Activated naive CD4-positive, alpha-beta T cell treated with anti-CD3 and anti-CD28 coated beads, Interleukin-2, amount 50 U/mL, for 24 hours (primary cell): ENCODE results near the gene DYNC1LI1.
A peak's percentile ranks its signal among the peaks of the same experiment; 100 is the strongest.
"Not testable (repeated sequence)": the region's sequence is repeated elsewhere in the genome, so short reads cannot be mapped to it uniquely, and the experiment has no call there.

Experiments used
- H3K27ac Mint-ChIP-seq: one replicate; pipeline ENCODE4 v1.8.0; 2021; ENCODE audit warnings: mild to moderate bottlenecking, mixed read lengths
- H3K27me3 Mint-ChIP-seq: one replicate; pipeline ENCODE4 v1.8.0; 2021; ENCODE audit warnings: mixed read lengths
- H3K36me3 Mint-ChIP-seq: one replicate; pipeline ENCODE4 v1.8.0; 2021; ENCODE audit warnings: mixed read lengths
- H3K4me1 Mint-ChIP-seq: one replicate; pipeline ENCODE4 v1.8.0; 2021; ENCODE audit warnings: mixed read lengths
- H3K4me3 Mint-ChIP-seq: one replicate; pipeline ENCODE4 v1.8.0; 2021; ENCODE audit warnings: mild to moderate bottlenecking, mixed read lengths
- H3K9me3 Mint-ChIP-seq: one replicate; pipeline ENCODE4 v1.8.0; 2021; ENCODE audit warnings: mixed read lengths

The DYNC1LI1 gene

DNA sequence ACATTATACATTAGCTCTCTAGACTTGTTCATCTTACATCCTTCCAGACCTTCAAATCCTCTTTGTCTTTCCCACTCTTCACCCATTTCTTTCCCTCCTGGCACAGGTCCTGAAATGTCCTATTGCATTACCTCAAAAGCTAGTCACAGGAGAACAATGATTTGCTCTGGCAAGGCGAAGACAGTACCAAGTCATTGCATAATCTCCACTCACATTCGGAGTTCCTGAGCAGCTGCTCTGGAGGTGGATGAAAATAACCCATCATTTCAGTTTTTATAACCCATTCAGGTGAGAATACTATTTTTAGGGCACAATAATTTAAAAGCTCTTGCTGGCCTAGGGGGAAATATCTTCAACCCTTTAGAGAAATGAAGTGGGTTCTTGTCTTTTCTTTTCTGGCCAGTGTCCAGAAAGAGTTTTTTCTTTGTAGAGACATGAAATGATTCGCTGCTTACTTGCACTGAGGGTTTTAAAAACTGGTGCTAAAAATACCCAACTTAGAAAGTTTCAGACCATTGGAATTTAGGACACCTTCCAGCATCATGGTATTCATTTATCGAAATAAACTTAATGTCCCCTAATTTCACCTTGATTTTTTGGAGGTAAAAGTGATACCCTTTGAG is 23.4 kb upstream of the DYNC1LI1 start:
- Mint-ChIP-seq H3K9me3 (no peaks in the 10 kb centered on the region), H3K36me3 (no peaks in the 10 kb centered on the region), H3K27me3 (no peaks in the 10 kb centered on the region), H3K27ac (no peak overlapping the region), H3K4me3 (no peak overlapping the region), H3K4me1 (no peaks in the 10 kb centered on the region)

DNA sequence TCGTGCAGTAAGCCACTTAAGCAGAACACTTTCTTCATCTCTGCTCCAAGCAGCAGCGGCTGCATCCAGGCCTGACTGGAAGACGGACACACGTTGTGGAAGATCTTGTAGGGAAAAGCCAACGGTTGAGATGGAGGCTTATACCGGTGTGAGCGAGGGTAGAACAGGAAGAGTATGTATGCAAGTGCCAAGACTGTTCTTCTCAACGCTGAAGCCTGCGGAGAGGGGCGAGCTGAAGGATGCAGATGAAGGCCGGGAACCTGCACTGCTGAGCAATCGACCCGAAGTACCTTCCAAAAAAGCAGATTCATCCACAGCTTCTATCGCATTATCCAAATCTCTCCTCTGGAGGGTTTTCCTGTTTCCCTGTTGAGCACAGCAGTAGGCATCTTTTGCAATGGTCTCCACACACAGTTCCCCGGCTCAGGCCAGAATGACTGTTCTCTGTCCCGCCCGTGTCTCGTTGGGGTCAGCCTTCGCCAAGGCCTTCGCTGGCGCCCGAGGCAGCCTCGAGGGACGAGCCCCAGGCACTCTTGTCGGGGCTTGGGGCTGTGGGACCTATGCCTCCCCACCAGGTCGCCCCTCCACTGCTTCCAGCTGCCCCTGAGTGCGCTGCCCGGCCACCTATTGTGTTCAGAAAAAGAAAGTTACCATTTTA is 22.2 kb upstream of the DYNC1LI1 start:
- Mint-ChIP-seq H3K4me1 (no peaks in the 10 kb centered on the region), H3K9me3 (no peaks in the 10 kb centered on the region), H3K27ac (no peak overlapping the region), H3K36me3 (no peaks in the 10 kb centered on the region), H3K4me3 (no peak overlapping the region), H3K27me3 (no peaks in the 10 kb centered on the region)

- Mint-ChIP-seq H3K4me1 (no peaks in the 10 kb centered on the region), H3K27ac (no peak overlapping the region), H3K36me3 (no peaks in the 10 kb centered on the region), H3K4me3 (no peak overlapping the region), H3K27me3 (no peaks in the 10 kb centered on the region), H3K9me3 (no peaks in the 10 kb centered on the region)
Observed at GRCh38 chr3:32592011-32592410, 21.4 kb upstream of the DYNC1LI1 start.

DNA sequence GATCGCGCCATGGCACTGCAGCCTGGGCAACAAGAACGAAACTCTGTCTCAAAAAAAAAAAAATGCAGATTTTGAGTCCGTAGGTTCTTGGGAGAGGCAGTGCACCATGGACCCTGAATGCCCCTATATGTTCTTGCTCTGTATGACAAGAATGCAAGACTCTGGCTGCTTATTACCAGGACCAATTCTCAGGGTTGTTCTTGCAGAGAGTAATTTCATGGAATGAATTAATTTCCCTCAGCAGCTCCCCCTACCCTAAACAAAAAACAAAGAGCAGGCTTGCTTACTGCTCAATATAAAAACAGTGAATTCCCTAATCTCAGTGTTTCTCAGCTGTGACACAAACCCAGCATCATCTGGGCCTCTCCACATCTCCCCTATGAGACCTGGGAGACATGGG is 20.5 kb upstream of the DYNC1LI1 start:
- Mint-ChIP-seq H3K27me3 (no peaks in the 10 kb centered on the region), H3K27ac (no peak overlapping the region), H3K4me1 (no peaks in the 10 kb centered on the region), H3K4me3 (no peak overlapping the region), H3K9me3 (no peaks in the 10 kb centered on the region), H3K36me3 (no peaks in the 10 kb centered on the region)

DNA sequence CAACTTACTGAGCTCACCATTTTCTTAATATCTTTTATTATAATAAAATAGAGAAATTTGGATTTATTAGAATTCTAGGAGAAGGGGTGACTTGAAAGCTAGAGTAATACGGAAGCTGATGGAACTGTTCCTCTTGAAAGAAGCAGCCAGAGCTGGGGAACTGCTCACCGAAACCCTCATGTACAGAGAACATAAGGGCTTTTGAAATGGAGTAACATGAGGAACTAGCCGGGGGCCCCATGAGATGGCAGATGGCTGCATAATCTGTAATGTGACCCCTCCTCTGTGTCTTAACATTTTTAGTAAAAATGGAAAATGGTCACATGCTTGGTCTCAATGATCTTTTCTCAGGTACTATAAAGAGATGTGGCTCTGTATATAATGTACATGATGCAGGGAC is 15.7 kb upstream of the DYNC1LI1 start:
- no peaks in the 10 kb centered on the region for H3K36me3 Mint-ChIP-seq
- no peak overlapping the region for H3K4me3 Mint-ChIP-seq
- no peaks in the 10 kb centered on the region for H3K4me1 Mint-ChIP-seq
- no peaks in the 10 kb centered on the region for H3K9me3 Mint-ChIP-seq
- H3K27me3 Mint-ChIP-seq = no peaks in the 10 kb centered on the region
- H3K27ac Mint-ChIP-seq = no peak overlapping the region

DNA sequence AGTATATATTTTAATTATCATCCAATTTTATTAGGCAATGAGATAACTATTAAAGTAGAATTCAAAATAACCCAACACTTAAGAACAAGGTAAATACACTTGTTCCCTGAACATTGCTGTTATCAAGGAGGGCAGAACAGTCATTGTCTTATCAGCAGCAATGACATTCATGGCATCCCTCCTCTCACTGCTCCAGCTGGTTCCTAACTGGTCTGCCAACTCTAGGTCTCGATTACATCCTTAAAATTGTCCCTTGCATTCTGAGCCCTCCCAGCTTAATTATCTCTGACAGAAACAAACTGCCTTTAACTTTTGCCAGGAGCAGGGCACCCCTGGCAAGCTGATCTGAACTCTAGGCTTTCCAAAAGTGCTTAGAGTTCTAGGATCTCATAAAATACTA is 14.0 kb upstream of the DYNC1LI1 start:
- Mint-ChIP-seq H3K4me3 (no peak overlapping the region), H3K9me3 (no peaks in the 10 kb centered on the region), H3K27me3 (no peaks in the 10 kb centered on the region), H3K4me1 (no peaks in the 10 kb centered on the region), H3K27ac (no peak overlapping the region), H3K36me3 (no peaks in the 10 kb centered on the region)

GRCh38 chr3:32583708-32584107 is 13.1 kb upstream of the DYNC1LI1 start:
- Mint-ChIP-seq H3K9me3 (no peaks in the 10 kb centered on the region), H3K27ac (no peak overlapping the region), H3K4me3 (no peak overlapping the region), H3K27me3 (no peaks in the 10 kb centered on the region), H3K4me1 (no peaks in the 10 kb centered on the region), H3K36me3 (no peaks in the 10 kb centered on the region)

DNA sequence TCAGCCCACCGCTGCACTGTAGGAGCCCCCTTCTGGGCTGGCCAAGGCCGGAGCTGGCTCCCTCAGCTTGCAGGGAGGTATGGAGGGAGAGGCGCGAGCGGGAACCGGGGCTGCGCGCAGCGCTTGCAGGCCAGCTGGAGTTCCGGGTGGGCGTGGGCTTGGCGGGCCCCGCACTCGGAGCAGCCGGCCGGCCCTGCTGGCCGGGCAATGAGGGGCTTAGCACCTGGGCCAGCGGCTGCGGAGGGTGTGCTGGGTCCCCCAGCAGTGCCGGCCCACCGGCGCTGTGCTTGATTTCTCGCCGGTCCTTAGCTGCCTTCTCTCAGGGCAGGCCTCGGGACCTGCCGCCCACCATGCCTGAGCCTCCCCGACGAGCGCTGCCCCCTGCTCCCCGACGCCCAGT is 8.0 kb upstream of the DYNC1LI1 start:
- peaks cover 11% of the 10 kb centered on the region for H3K4me1 Mint-ChIP-seq
- H3K36me3 Mint-ChIP-seq, H3K9me3 Mint-ChIP-seq, H3K27me3 Mint-ChIP-seq, H3K4me3 Mint-ChIP-seq, H3K27ac Mint-ChIP-seq: not testable (repeated sequence)

DNA sequence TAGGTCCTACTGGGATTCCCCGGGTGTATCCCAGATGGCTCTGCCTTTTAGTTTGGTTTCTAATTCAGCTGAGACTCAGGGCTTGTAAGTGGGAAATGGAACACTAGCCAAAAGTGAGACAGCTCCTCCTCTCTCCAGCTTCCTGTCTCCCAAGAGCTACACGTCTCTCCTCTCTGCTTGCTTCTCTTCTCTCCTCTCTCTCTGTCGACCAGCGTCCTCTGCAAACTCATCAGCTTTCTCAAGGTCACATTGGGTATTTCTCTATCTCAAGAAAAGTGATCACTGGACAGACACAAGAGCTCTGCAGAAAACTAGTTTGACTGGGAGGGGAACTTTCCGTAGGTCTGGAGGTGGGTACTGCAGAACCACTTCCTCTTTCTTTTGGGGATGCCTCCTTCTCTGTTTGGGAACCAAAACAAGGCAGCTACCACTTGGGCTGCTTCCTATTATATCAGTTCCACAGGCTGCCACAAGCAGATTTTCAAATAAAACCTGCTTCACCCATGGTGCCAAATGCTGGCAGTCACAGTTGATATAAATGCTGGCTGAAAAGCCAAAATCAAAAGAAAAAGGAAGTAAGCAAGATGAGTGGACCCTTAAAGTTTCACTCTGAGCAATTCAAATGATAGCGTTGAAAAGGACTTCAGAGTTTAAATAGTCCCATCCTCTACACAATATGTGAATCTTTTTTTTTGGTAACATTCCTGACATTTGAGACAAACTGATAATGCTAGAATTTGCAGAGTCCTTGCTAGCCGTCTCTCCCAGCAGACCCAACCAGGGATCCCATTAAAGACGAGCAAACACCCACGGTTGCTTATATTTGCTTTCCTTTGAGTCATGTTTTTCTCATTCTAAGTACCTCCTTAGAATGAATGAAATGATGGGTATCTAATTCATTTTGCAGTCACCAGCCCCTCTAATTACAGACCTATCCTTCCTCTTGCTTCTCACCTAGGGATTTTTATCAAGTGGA is 7.2 kb upstream of the DYNC1LI1 start:
- no peaks in the 10 kb centered on the region for H3K36me3 Mint-ChIP-seq
- H3K4me1 Mint-ChIP-seq = peaks cover 11% of the 10 kb centered on the region
- H3K27ac Mint-ChIP-seq = no peak overlapping the region
- H3K4me3 Mint-ChIP-seq = peak overlapping the region; percentile 37
- no peaks in the 10 kb centered on the region for H3K27me3 Mint-ChIP-seq
- H3K9me3 Mint-ChIP-seq = no peaks in the 10 kb centered on the region

DNA sequence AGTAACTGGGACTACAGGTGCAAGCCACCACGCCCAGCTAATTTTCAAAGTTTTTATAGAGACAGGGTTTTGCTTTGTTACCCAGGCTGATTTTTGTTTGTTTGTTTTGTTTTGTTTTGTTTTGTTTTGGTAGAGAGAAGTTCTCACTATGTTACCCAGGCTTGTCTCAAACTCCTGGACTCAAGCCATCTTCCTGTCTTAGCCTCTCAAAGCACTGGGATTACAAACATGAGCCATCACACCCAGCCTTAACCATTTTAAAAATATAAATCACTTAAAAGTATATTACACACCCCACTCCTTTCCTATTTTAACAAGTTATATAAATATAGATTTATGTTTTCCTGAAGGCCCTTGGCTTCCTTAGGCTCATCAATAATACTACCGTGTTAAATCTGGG is 6.5 kb upstream of the DYNC1LI1 start:
- H3K27me3 Mint-ChIP-seq = no peaks in the 10 kb centered on the region
- peaks cover 11% of the 10 kb centered on the region for H3K4me1 Mint-ChIP-seq
- H3K9me3 Mint-ChIP-seq = no peaks in the 10 kb centered on the region
- H3K36me3 Mint-ChIP-seq = no peaks in the 10 kb centered on the region
- H3K4me3 Mint-ChIP-seq = no peak overlapping the region
- H3K27ac Mint-ChIP-seq = no peak overlapping the region

- no peak overlapping the region for H3K27ac Mint-ChIP-seq
- no peaks in the 10 kb centered on the region for H3K9me3 Mint-ChIP-seq
- H3K4me3 Mint-ChIP-seq = no peak overlapping the region
- H3K4me1 Mint-ChIP-seq = peaks cover 19% of the 10 kb centered on the region
- no peaks in the 10 kb centered on the region for H3K27me3 Mint-ChIP-seq
- no peaks in the 10 kb centered on the region for H3K36me3 Mint-ChIP-seq
Observed at GRCh38 chr3:32575451-32576113, 4.9 kb upstream of the DYNC1LI1 start.

GRCh38 chr3:32571192-32571485 is 481 bp upstream of the DYNC1LI1 start:
- H3K4me3 Mint-ChIP-seq = peak overlapping the region; percentile 96
- H3K36me3 Mint-ChIP-seq = no peaks in the 10 kb centered on the region
- peaks cover 30% of the 10 kb centered on the region for H3K4me1 Mint-ChIP-seq
- no peaks in the 10 kb centered on the region for H3K27me3 Mint-ChIP-seq
- H3K27ac Mint-ChIP-seq = peak overlapping the region; percentile 92
- H3K9me3 Mint-ChIP-seq = no peaks in the 10 kb centered on the region

GRCh38 chr3:32569540-32570420 is 878 bp downstream of the DYNC1LI1 start:
- peak overlapping the region; percentile 79 for H3K27ac Mint-ChIP-seq
- H3K27me3 Mint-ChIP-seq = no peaks in the 10 kb centered on the region
- H3K4me1 Mint-ChIP-seq = peaks cover 32% of the 10 kb centered on the region
- peak overlapping the region; percentile 96 for H3K4me3 Mint-ChIP-seq
- no peaks in the 10 kb centered on the region for H3K36me3 Mint-ChIP-seq
- H3K9me3 Mint-ChIP-seq = no peaks in the 10 kb centered on the region

GRCh38 chr3:32568953-32569352 is 1.7 kb downstream of the DYNC1LI1 start:
- peak overlapping the region; percentile 96 for H3K4me3 Mint-ChIP-seq
- peaks cover 35% of the 10 kb centered on the region for H3K4me1 Mint-ChIP-seq
- no peaks in the 10 kb centered on the region for H3K27me3 Mint-ChIP-seq
- H3K27ac Mint-ChIP-seq = no peak overlapping the region
- H3K9me3 Mint-ChIP-seq = no peaks in the 10 kb centered on the region
- no peaks in the 10 kb centered on the region for H3K36me3 Mint-ChIP-seq

GRCh38 chr3:32564195-32564594 is 6.5 kb downstream of the DYNC1LI1 start:
- Mint-ChIP-seq H3K36me3 (peaks cover 5% of the 10 kb centered on the region), H3K9me3 (no peaks in the 10 kb centered on the region), H3K4me1 (peaks cover 49% of the 10 kb centered on the region), H3K27me3 (no peaks in the 10 kb centered on the region), H3K27ac (no peak overlapping the region), H3K4me3 (no peak overlapping the region)
